ENCODE results near the gene DCDC2B.

Gene DCDC2B

DNA sequence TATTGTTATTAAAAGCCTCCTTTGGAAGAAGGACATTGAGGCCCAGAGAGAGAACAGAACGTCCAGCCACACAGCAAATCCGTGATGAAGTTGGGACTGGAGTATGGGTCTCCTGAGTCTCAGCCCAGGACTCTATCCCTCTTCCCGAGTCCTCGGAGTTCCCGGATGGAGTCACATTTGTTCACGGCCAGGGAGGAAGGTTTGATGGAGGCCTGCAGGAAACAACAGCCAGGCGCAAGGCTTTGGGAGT is 29.8 kb upstream of the DCDC2B start:
- TF ChIP-seq, protein P1, sequence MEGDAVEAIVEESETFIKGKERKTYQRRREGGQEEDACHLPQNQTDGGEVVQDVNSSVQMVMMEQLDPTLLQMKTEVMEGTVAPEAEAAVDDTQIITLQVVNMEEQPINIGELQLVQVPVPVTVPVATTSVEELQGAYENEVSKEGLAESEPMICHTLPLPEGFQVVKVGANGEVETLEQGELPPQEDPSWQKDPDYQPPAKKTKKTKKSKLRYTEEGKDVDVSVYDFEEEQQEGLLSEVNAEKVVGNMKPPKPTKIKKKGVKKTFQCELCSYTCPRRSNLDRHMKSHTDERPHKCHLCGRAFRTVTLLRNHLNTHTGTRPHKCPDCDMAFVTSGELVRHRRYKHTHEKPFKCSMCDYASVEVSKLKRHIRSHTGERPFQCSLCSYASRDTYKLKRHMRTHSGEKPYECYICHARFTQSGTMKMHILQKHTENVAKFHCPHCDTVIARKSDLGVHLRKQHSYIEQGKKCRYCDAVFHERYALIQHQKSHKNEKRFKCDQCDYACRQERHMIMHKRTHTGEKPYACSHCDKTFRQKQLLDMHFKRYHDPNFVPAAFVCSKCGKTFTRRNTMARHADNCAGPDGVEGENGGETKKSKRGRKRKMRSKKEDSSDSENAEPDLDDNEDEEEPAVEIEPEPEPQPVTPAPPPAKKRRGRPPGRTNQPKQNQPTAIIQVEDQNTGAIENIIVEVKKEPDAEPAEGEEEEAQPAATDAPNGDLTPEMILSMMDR (conservative IDR thresholded peaks at IDR 0.05; ENCODE audit: low read length): no peak
- H3K4me3 ChIP-seq (ENCODE audit: low read length): peak overlapping the region; percentile 80
- DNase-seq (ENCODE audit: low read depth): no peak

DNA sequence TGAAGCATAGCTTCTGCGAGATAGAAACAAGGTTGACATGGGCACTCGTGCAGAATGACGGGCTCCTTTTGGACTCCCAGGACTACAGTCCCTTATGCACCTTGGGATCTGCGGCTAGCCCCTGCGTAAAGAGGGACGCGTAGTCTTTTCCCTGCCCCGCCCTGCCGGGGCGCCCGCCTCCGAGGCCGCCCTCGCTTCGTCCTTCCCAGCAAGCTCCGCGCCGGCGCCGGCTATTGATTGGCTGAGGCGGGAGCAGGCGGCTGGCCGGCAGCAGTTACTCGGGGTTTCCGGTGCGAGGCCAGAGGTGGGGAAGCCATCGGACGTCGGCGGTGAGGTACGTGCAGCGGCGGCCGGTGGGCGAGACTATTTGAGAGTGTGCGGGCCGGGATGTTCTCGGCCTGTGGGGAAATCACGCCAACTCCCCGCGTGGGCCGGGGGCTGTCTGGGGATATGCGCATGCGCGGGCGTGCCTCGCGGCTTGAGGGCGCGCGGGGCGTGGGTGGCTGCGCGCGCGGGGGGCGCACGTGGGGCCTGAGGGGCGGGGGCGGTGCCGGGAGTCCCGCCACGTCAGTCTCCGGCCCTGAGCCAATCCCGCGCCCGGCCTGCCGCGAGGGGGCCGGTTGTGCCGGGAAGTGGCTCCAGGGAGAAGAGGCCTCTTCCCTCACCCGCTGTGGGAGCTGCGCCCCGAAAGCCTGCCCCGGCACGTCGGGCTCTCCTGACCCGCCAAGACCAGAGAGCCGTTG is 29.3 kb upstream of the DCDC2B start, which contains the start of gene TXLNA:
TSS of gene TXLNA (plus strand) at position 233 of the 743 bp plus-strand sequence. CDS start 671 bp downstream, outside the sequence.
- DNase-seq (ENCODE audit: low read depth): peak; percentile 92
- TF ChIP-seq, protein P1 (conservative IDR thresholded peaks at IDR 0.05; ENCODE audit: low read length): peak; percentile 13; the same call in 1 of the 2 replicates
- peak within 1 kb of the TSS; percentile 80 for H3K4me3 ChIP-seq (ENCODE audit: low read length)

DNA sequence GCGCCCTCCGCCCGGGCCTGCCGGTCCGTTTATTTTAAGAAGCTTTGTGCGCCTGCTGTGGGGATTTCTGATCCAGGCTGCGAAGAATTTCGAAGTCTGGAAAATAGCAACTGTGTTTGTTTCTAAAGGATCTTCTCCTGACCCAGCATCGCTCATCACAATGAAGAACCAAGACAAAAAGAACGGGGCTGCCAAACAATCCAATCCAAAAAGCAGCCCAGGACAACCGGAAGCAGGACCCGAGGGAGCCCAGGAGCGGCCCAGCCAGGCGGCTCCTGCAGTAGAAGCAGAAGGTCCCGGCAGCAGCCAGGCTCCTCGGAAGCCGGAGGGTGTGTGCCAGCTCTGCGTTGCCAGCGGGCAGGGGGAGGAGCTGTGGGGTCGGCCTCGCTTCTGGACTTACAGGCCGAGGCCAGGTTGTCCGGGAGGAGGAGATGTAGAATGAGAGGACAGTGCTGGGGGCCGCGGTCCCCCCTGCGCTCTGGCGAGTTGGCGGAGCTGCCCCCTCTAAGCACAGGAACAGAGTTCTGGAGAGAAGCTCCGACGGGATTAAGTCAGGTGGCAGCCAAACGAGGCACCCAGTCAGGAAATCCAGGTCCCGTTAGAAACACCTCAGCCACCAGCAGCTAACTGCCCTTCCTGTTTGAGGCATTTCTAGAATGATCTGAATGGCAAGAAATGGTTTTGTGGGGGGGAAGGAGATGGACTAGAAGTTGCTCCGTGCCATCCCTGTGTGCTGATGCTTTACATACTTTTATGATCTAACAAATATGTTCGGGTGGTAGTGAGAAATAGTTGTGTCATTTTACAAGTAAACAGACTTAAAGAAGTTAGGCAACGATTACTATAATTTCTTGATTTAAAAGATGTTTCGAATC is 28.5 kb upstream of the DCDC2B start:
- H3K4me3 ChIP-seq (ENCODE audit: low read length): peak overlapping the region; percentile 80
- TF ChIP-seq, protein P1 (conservative IDR thresholded peaks at IDR 0.05; ENCODE audit: low read length): no peak
- DNase-seq (ENCODE audit: low read depth): peak; percentile 81

DNA sequence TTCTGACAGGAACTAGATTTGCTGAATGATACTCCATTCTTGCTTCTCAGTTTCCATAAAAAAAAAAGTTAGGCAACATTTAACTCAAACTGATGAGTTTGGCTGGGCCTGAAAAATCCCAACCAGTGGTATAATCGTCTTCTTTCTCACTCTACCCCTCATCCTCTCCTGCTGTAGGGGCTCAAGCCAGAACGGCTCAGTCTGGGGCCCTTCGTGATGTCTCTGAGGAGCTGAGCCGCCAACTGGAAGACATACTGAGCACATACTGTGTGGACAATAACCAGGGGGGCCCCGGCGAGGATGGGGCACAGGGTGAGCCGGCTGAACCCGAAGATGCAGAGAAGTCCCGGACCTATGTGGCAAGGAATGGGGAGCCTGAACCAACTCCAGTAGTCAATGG is 27.8 kb upstream of the DCDC2B start:
- TF ChIP-seq, protein P1 (conservative IDR thresholded peaks at IDR 0.05; ENCODE audit: low read length): no peak
- H3K4me3 ChIP-seq (ENCODE audit: low read length): peak overlapping the region; percentile 80
- no peak for DNase-seq (ENCODE audit: low read depth)

DNA sequence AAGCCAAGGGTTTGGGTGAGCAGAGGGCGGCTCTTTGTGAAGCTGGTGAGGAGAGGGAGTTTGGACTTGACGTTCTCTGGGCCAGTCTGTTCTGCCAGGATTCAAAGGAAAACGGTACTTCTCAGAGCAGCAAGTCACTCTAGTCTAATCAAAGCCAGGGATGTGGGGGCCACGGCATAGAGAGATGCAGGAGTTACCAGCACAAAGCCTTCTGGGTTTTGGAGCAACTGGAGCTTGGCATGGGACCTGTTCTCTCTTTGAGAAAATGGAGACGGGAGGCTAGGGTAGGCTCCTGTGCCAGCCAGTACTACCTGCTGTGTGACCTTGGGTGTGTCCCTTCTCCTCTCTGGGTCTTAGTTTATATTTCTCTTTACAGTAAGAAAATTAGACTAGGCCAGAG is 27.3 kb upstream of the DCDC2B start:
- no peak for DNase-seq (ENCODE audit: low read depth)
- TF ChIP-seq, protein P1 (conservative IDR thresholded peaks at IDR 0.05; ENCODE audit: low read length): no peak
- peak overlapping the region; percentile 80 for H3K4me3 ChIP-seq (ENCODE audit: low read length)

DNA sequence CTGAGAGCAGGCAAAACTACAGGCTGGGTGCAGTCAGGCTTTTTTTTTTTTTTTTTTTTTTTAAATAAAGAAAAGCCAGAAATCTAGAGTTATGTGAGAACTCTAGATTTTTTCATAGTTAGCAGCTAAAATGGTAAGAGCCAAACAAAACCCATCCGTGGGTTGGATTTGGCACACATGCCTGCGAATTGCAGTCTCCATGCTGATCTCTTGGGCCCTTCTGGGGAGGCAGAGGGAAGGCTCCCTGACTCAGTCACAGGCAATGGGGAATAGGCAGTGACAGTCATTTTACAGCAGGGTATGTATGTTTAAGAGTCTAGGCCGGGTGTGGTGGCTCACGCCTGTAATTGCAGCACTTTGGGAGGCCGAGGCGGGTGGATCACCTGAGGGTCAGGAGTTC is 26.8 kb upstream of the DCDC2B start:
- DNase-seq (ENCODE audit: low read depth): no peak
- peak overlapping the region; percentile 80 for H3K4me3 ChIP-seq (ENCODE audit: low read length)
- TF ChIP-seq, protein P1 (conservative IDR thresholded peaks at IDR 0.05; ENCODE audit: low read length): no peak
